ENCODE results near the gene NGDN. TPM values are rescaled to one million over a fixed set of nuclear protein-coding genes. Genes with fewer than 3 reads are reported as not detected.

NGDN gene
- total RNA-seq, 1 experiment from 2014 or later: 24.7 TPM

DNA sequence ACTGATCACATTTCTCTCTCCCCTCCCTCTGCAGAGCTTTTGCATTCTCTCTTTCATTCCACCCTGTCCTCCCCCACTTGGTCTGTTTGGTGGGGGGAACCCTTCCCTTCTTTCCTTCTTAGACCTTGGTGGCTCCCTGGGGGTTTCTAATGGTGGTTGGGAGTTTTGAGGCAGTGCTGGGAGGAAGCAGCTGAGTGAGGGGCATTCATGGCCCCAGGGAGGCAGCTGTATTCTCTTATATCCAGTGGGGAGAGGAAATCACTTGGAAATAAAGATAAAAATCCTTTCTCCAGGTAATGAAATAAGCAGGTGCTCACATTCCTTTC, 13.3 kb downstream of the NGDN start:
- no TSS peak for BruUV-seq (replicated peaks)
- CTCF ChIA-PET: no interaction called here

DNA sequence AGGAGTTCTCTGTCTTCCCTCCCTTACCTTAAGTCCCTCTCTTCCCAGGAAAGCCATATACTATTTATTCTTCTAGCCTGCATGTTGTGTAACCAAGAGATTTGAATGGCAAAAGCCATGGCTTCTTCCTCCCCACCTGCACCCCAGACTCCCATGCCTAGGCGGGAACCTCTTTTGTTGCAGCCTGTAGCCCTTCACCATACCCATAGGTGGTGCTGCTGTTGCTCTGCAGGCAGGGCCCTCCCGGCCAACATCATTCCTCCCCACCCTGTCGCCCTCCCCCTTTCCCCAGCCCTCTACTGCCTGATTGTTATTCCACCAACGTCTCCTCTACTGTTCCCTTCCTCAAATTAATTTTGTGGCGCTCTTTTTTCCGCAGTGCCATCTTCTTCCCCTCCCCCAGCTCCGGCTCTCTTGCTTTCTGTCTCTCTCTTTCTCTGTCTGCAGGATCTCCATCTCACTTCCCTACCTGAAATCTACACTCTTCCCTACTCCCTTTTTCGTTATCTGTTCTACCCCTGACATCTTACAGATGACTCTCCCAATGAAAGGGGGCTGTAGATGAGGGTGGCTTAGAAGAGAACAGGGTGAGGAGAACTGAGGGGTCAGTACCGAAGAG, 13.8 kb downstream of the NGDN start:
- ATAC-seq (peak; percentile 88), DNase-seq (ENCODE audit: low read depth, low spot score) (no peak)
- no peaks in the 10 kb centered on the region for H3K4me1 ChIP-seq (ENCODE audit: control insufficient read depth, insufficient read depth, low read length)
- ChIA-PET POLR2A (no interaction called here), CTCF (no interaction called here)
- H3K9me3 ChIP-seq (ENCODE audit: control insufficient read depth, insufficient read depth, low read depth, low read length): no peaks in the 10 kb centered on the region
- H3K27me3 ChIP-seq (ENCODE audit: control insufficient read depth, insufficient read depth, low read length): no peaks in the 10 kb centered on the region
- no peak overlapping the region for H3K27ac ChIP-seq (ENCODE audit: low read length)
- intact Hi-C loops (cut with micrococcal nuclease; ENCODE audit: unreplicated experiment) (no loop called here), in situ Hi-C loops (cut with HindIII; ENCODE audit: low pct_unique_long_range_greater_than_20kb, low sequenced_read_pairs) (no loop called here)
- BruUV-seq (replicated peaks): no TSS peak
- H3K36me3 ChIP-seq (ENCODE audit: control insufficient read depth, insufficient read depth, low read length): peaks cover 5% of the 10 kb centered on the region
- no peak overlapping the region for H3K4me3 ChIP-seq (ENCODE audit: low read depth in 2 of 2, low read length in 2 of 2)
- TF ChIP-seq, protein P1, sequence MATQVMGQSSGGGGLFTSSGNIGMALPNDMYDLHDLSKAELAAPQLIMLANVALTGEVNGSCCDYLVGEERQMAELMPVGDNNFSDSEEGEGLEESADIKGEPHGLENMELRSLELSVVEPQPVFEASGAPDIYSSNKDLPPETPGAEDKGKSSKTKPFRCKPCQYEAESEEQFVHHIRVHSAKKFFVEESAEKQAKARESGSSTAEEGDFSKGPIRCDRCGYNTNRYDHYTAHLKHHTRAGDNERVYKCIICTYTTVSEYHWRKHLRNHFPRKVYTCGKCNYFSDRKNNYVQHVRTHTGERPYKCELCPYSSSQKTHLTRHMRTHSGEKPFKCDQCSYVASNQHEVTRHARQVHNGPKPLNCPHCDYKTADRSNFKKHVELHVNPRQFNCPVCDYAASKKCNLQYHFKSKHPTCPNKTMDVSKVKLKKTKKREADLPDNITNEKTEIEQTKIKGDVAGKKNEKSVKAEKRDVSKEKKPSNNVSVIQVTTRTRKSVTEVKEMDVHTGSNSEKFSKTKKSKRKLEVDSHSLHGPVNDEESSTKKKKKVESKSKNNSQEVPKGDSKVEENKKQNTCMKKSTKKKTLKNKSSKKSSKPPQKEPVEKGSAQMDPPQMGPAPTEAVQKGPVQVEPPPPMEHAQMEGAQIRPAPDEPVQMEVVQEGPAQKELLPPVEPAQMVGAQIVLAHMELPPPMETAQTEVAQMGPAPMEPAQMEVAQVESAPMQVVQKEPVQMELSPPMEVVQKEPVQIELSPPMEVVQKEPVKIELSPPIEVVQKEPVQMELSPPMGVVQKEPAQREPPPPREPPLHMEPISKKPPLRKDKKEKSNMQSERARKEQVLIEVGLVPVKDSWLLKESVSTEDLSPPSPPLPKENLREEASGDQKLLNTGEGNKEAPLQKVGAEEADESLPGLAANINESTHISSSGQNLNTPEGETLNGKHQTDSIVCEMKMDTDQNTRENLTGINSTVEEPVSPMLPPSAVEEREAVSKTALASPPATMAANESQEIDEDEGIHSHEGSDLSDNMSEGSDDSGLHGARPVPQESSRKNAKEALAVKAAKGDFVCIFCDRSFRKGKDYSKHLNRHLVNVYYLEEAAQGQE (IDR thresholded peaks at IDR 0.05; ENCODE audit: insufficient read depth in 1 of 2, low read depth in 2 of 2, low read length in 1 of 2): no peak
- TF ChIP-seq SIN3A (IDR thresholded peaks at IDR 0.05; ENCODE audit: borderline replicate concordance, insufficient read depth, low read depth, low read length) (no peak), POLR2AphosphoS5 (IDR thresholded peaks at IDR 0.05; ENCODE audit: low read depth, low read length) (no peak)
- TF ChIP-seq, protein P2, sequence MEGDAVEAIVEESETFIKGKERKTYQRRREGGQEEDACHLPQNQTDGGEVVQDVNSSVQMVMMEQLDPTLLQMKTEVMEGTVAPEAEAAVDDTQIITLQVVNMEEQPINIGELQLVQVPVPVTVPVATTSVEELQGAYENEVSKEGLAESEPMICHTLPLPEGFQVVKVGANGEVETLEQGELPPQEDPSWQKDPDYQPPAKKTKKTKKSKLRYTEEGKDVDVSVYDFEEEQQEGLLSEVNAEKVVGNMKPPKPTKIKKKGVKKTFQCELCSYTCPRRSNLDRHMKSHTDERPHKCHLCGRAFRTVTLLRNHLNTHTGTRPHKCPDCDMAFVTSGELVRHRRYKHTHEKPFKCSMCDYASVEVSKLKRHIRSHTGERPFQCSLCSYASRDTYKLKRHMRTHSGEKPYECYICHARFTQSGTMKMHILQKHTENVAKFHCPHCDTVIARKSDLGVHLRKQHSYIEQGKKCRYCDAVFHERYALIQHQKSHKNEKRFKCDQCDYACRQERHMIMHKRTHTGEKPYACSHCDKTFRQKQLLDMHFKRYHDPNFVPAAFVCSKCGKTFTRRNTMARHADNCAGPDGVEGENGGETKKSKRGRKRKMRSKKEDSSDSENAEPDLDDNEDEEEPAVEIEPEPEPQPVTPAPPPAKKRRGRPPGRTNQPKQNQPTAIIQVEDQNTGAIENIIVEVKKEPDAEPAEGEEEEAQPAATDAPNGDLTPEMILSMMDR (IDR thresholded peaks at IDR 0.05): peak; percentile 67

More for the DNA sequence above, 13.3 kb downstream of the NGDN start:
- TF ChIP-seq POLR2AphosphoS5 (IDR thresholded peaks at IDR 0.05; ENCODE audit: low read depth, low read length) (no peak), SIN3A (IDR thresholded peaks at IDR 0.05; ENCODE audit: borderline replicate concordance, insufficient read depth, low read depth, low read length) (no peak), TCF7L2 (IDR thresholded peaks at IDR 0.05; ENCODE audit: low read depth, low read length) (no peak)
- TF ChIP-seq, protein P1 (IDR thresholded peaks at IDR 0.05; ENCODE audit: insufficient read depth in 1 of 2, low read depth in 2 of 2, low read length in 1 of 2): no peak
- TF ChIP-seq, protein P2 (IDR thresholded peaks at IDR 0.05): no peak
- H3K9me3 ChIP-seq (ENCODE audit: control insufficient read depth, insufficient read depth, low read depth, low read length): no peaks in the 10 kb centered on the region
- in situ Hi-C loops (cut with HindIII; ENCODE audit: low pct_unique_long_range_greater_than_20kb, low sequenced_read_pairs) (no loop called here), intact Hi-C loops (cut with micrococcal nuclease; ENCODE audit: unreplicated experiment) (no loop called here)
- H3K36me3 ChIP-seq (ENCODE audit: control insufficient read depth, insufficient read depth, low read length): peaks cover 8% of the 10 kb centered on the region
- no peaks in the 10 kb centered on the region for H3K27me3 ChIP-seq (ENCODE audit: control insufficient read depth, insufficient read depth, low read length)
- no peak overlapping the region for H3K27ac ChIP-seq (ENCODE audit: low read length)
- POLR2A ChIA-PET: no interaction called here
- no peaks in the 10 kb centered on the region for H3K4me1 ChIP-seq (ENCODE audit: control insufficient read depth, insufficient read depth, low read length)
- ATAC-seq: no peak
- no peak overlapping the region for H3K4me3 ChIP-seq (ENCODE audit: low read depth in 2 of 2, low read length in 2 of 2)
- no peak for DNase-seq (ENCODE audit: low read depth, low spot score)

All from Panc1 (cell line).